GM21737 (cell line): ENCODE data around the gene GGA1.

Experiments
- ATAC-seq: cut with Tn5 transposase; IDR thresholded peaks from one replicate; pipeline ENCODE4 v1.9.1; 2021; ENCODE audit warnings: mild to moderate bottlenecking, moderate library complexity; ENCODE audit not compliant: unreplicated experiment

GGA1 gene

DNA sequence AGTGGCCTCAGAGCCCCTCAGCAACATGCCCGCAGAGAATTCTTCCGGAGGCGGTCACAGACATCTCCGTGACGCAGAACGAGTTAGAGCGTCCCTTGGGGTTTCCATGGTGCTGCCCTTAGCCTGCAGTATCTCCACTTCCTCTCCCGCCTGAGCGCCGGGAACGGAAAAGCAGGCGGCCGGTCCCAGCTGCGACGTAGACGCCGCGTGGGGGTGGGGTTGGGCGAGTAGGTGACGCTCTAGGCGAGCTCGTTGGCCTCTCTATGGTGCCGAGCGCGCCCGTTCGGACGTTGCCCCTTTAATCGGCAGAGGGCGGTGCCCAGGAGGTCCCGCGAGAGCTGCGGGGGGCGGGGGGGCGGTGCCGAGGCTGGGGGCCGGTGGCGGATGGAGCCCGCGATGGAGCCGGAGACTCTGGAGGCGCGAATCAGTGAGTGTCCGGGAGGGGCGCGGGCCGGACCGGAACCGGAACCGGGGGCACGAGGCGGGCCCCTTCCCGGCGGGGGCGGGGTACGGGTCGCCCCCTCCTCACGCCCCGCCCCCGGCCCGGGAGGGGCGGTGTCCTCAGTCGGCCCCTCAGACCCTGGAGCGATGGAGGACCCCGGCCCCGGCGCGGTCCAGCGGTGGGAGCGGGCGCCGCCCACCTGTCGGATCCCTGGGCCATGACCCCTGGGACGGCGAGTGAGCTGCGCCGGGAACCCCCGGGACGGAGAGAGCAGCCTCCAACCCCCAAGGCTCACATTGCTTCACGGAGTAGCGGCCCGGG is at the start of gene GGA1:
Gene GGA1 (plus strand): TSS at position 358 of the 763 bp plus-strand sequence. CDS start 27 bp downstream, at position 385.
- peak; percentile 63 for ATAC-seq

- ATAC-seq, result no peak
These were observed 49.1 kb upstream of the GGA1 start for GRCh38 chr22:37559521-37559900.

DNA sequence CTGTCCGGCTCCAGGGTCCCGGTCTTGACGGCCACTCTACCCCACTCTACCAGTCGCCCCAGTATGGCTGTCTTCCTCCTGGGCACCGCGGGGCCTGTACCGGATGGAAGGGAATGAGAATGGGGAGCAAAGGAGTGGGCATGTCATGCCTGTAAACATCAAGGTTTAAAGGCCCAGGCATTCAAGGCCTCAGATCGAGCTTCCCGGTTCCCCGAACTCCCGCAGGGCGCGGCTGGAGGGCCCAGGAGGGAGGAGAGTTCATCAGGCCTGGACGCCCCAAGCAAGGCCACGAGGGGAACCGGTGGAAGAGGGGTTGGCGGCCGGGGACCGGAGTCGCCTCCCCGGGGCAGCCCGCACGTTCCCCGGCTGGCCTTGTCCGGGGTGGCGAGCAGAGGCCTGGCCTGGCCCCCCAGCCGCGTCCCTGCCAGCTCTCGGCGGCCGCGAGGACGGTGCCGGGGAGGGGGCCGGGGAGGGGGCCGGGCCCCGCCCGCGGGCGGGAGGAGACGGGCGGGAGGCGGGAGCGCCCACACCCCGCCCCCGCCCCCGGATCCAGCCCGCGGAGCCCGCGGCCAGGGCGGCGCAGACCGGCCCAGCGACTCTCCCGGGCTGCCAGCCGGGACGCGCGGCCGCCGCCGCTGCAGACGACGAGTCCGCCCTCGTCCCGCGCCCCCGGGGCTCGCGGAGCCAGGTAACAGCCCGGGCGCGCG is 48.6 kb upstream of the GGA1 start, which contains the start of gene CDC42EP1:
Gene CDC42EP1 (plus strand): TSS at position 580 of the 707 bp plus-strand sequence. CDS start 5,870 bp downstream, outside the sequence.
- no peak for ATAC-seq

GRCh38 chr22:37560608-37561211 is 47.9 kb upstream of the GGA1 start:
- ATAC-seq, result no peak

- ATAC-seq, result no peak
These were observed 47.2 kb upstream of the GGA1 start for GRCh38 chr22:37561212-37562048.

DNA sequence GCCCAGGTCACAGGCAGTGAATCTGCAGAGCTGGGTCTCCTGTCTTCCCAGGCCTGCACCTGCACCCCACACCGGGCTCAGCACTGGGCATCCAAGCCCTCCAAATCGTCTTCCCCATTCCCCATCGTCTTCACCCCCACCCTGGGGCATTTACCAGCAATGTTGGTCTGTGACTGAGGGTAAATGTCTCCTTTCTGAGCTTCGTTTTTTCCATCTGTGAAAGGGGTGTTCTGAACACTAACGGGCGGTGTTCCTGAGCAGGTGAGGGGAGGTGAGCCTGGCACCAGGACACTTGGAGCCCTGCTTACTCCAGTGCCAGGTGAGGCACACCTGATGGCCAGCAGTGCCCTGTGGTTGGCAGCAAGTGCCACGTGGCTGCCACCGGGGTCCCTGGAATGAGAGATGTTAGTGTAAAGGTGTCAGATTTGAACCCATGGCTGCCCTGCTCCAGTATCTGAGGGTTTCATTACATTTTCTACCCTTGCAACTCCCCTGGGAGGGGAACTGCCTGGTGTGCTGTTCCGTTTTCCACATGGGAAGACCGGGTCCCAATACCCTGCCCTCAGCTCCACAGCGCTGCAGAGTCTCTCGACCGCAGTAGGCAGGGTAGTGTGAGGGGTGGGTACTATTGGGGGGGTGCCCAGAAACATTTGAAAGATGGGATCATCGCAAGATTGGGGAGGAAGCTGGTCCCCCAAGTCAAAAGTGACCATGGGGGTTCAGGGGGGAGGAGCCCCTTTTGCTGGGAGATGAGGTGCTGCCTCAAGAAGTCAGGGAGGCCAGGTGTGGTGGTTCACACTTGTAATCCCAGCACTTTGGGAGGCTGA is 46.4 kb upstream of the GGA1 start:
- ATAC-seq, result no peak

DNA sequence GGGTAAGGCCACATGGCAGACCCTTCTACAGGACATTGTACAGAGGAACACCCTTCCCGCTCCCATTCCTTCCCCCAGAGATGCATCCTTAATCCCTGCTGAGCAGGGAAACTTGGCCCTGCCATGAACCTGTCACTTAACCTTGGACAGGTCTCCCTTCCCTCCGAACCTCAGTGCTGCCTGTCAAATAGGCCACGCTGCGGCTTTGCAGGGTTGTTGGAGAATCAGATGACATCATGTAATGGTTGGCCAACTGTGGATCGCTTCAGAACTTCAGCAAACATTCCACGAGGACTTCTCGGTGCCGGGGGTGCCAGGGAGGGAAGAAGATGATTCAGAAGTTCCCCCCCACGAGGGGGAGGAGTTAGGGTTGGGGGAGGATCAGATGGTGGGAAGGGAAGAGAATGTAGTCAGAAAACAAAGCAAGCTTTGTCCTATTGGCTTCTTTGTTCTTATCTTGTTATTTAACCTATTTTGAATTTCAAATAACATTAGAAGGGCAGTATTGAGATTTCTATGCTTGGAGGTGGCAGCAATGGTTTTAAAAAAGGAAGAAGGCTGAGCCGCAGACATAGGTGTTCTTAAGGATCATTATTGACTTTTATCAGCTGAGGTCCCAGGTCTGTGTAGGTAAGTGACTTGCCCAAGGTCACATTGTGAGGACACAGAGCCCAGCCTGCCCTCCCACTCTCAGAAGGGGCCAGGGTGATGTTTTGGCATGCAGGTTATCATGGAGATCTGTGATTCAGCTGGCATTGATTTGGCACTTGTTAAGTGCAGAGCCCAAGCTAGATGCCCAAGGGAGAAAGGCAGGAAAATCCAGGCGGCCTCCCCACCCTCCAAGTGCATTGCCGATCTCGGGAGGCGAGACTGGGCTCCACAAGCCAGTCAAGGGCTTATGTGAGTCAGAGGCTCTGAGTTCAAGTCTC is 45.2 kb upstream of the GGA1 start:
- ATAC-seq, result no peak

DNA sequence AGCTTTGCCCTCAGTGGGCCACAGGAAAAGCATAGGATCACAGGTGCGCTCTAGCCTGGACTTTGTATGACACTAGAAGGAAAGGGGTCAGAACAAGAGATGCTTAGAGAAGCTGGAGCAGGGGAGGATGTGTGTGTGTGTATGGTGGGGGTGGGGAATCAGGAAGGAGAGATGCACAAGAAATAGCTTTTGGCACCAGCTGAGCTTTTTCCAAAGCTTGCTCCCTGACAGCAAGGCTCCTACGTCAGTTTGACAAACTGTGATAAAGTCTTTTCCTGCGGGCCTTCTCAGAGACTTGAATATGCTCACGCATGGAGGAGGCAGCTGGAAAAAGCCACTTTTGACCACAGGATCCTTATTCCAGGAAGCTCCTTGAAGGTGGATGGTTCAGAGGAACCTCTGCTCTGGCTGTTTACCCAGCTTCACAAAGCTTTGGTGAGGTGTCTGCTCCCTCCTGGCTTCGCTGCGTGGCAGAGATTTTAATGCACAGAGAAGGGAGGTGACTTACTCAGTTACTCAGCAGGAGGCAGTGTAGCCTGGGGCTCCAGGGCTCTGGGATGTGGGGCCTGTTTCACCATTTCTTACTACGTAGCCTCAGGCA is 44.4 kb upstream of the GGA1 start:
- no peak for ATAC-seq

DNA sequence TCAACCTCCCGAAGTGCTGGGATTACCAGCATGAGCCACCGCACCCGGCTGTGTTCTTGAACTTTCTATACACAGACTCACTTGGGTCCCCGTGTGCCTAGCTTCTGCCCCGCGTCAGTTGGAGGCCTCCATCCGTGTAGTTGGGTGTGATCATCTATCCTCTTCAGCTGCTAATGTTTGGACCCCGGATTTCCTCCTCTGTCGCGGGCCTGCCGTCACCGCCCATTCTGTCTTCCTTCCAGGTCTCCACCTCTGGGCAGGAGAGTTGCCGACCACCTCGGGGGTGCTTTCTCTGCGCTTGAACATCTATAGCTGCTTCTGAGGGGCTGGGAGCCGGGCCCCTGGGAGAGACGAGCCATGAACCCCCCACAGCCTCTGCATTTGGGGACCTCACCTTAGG is 42.8 kb upstream of the GGA1 start:
- no peak for ATAC-seq

DNA sequence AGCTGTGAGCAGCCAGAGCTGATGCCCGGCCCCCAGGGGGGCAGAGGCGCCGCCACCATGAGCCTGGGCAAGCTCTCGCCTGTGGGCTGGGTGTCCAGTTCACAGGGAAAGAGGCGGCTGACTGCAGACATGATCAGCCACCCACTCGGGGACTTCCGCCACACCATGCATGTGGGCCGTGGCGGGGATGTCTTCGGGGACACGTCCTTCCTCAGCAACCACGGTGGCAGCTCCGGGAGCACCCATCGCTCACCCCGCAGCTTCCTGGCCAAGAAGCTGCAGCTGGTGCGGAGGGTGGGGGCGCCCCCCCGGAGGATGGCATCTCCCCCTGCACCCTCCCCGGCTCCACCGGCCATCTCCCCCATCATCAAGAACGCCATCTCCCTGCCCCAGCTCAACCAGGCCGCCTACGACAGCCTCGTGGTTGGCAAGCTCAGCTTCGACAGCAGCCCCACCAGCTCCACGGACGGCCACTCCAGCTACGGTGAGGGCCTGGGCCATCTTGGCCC is 42.3 kb upstream of the GGA1 start:
- no peak for ATAC-seq

DNA sequence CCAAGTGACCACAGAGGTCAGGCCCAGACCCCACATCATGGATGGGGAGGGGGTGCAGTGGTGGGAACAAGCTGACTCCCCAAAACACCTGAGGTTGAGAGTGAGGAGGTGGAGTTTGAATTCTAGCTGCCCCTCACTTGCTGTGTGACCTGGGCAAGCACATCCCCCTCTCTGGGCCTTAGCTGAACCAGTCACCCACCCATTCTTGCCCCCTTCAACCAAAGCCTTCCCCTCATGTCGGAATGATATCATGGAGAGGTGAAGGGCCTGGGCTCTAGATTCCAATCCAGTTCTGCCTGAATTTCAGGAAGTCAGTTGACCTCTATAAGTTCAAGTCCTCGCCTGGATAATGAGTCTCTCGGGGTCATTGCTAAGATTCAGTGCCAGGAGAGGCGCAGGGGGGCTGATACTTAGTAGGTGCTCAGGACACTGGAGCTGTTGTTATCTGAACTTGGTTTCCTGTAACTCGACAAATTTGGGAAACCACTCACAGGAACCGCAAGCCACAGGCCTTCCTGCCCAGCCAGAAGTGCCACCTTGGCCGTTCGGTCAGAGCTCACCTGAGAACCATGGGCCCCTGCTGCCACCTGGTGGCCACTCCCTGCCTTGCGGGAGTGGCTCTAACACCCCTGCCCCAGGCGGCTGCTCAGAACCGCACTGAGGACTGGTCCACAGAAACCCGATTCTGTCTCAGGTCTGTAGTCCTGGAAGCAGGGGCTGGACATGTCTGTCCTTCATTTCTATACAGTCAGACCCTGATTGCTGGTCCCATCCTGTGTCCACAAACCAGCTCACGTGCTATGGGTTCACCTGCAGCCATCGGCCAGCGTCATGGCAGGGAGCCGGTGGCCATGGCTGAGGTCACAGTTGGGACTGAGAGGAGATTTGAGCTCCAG is 41.5 kb upstream of the GGA1 start:
- ATAC-seq, result peak; percentile 52

GRCh38 chr22:37568012-37568411 is 40.6 kb upstream of the GGA1 start:
- no peak for ATAC-seq

DNA sequence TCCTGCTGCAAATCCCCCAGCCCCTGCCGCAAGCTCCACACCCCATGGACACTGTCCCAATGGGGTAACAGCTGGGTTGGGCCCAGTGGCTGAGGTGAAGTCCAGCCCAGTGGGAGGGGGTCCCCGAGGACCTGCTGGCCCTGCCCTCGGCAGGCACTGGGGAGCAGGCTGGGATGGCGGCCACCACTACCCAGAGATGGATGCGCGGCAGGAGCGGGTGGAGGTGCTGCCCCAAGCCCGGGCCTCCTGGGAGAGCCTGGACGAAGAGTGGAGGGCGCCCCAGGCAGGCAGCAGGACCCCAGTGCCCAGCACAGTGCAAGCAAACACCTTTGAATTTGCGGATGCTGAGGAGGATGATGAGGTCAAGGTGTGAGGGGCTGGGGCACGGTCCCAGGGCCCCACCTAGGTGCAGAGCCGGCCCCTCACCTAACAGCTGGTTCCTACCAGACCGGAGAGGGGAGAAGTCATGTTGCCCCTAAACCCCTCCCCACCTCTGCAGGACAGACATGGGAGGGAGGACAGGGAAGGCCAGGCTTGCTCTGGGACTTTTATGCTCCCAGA is 40.1 kb upstream of the GGA1 start:
- ATAC-seq, result no peak

- ATAC-seq, result no peak
These were observed 39.4 kb upstream of the GGA1 start for GRCh38 chr22:37569009-37569920.

DNA sequence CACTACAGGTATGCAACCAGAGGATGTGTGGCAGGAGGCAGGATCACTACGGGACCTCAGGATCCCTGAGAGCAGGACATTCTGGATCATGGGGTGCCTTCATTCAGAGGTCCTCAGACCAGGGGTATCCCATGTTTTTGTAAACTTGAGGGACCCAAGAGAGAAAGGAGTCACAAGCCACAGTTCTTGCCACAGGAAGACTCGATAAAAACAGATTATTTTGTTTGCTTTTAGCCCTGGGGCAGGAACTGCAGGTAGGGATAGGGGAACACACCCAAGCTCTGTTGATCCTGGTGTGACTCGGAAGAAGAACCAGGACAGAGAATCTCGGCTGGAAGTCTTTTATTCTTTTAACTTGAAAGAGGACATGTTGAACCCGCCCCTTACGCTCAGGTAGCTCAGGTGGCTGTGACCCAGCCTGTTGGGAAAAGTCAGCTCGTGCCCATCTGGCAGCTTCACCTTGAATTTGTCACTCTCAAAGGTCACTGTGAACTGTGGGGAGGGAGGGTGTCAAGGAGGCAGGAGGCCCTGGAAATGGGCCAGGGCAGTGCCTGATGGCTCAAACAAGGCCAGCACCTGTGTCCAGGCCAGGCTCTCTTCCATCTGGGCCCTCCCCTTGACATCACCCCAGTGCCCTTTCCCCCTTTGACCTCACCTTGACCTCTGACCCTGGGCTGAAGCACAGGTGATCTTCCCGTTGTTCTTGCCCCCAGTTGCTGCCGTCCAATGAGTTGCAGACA is 38.5 kb upstream of the GGA1 start:
- ATAC-seq, result no peak

DNA sequence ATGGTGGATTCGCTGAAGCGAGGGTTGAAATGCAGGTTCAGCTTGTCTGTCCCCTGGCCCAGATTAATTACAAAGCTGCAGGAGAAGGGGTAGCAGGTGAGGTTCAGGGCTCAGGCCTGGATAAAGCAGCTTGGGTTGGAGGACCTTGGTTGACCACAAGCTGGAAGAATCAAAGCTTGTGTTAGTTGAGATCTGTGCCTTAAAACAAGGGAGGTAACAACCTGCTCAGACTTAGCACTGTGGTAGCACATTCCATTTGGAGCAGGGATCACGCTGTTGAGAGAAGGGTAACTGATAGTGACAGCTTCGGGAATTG is 38.0 kb upstream of the GGA1 start:
- ATAC-seq, result no peak
